ENCODE measurements around the gene TFF3.

- TF ChIP-seq CTCF (IDR thresholded peaks at IDR 0.05) (no peak), POLR2A (IDR thresholded peaks at IDR 0.05) (no peak)
Measured at GRCh38 chr21:42264245-42265195, 50.7 kb downstream of the TFF3 start.

Data from lower leg skin (tissue), 3 donors.